ENCODE measurements around the gene TMX2. TPM values are rescaled to one million over a fixed set of nuclear protein-coding genes. Genes with fewer than 3 reads are reported as not detected.

TMX2 gene
- total RNA-seq, 1 donor: 47.8 TPM

GRCh38 chr11:57742087-57742452 is 29.7 kb downstream of the TMX2 start:
- Histone ChIP-seq H3K4me3 (ENCODE audit: insufficient read depth, low read length) (peak overlapping the region; percentile 98), H3K36me3 (ENCODE audit: insufficient read depth, low read length) (peaks cover 49% of the 10 kb centered on the region), H4K20me1 (ENCODE audit: insufficient read depth, low read length) (peaks cover 9% of the 10 kb centered on the region), H3K9me3 (ENCODE audit: low read depth, low read length) (no peaks in the 10 kb centered on the region), H2AFZ (ENCODE audit: low read length) (peak overlapping the region; percentile 93), H3K27ac (ENCODE audit: low read depth, low read length) (peak overlapping the region; percentile 93), H3K4me1 (ENCODE audit: insufficient read depth, low read length) (peaks cover 10% of the 10 kb centered on the region), H3K4me2 (ENCODE audit: insufficient read depth, low read length) (peak overlapping the region; percentile 96), H3K27me3 (ENCODE audit: insufficient read depth, low read length) (no peaks in the 10 kb centered on the region), H3K79me2 (ENCODE audit: insufficient read depth, low read length) (peaks cover 38% of the 10 kb centered on the region)
- no peak for TF ChIP-seq CTCF (IDR thresholded peaks at IDR 0.05; ENCODE audit: extremely low read depth, low read depth, low read length)
- no peak for DNase-seq (ENCODE audit: insufficient read length, low spot score, missing footprints)

- H4K20me1 ChIP-seq (ENCODE audit: insufficient read depth, low read length): peaks cover 9% of the 10 kb centered on the region
- DNase-seq (ENCODE audit: insufficient read length, low spot score, missing footprints): no peak
- no peak overlapping the region for H3K27ac ChIP-seq (ENCODE audit: low read depth, low read length)
- no peaks in the 10 kb centered on the region for H3K27me3 ChIP-seq (ENCODE audit: insufficient read depth, low read length)
- peaks cover 10% of the 10 kb centered on the region for H3K4me1 ChIP-seq (ENCODE audit: insufficient read depth, low read length)
- H3K4me2 ChIP-seq (ENCODE audit: insufficient read depth, low read length): no peak overlapping the region
- H3K79me2 ChIP-seq (ENCODE audit: insufficient read depth, low read length): peaks cover 33% of the 10 kb centered on the region
- TF ChIP-seq CTCF (IDR thresholded peaks at IDR 0.05; ENCODE audit: extremely low read depth, low read depth, low read length): no peak
- no peak overlapping the region for H3K4me3 ChIP-seq (ENCODE audit: insufficient read depth, low read length)
- H3K36me3 ChIP-seq (ENCODE audit: insufficient read depth, low read length): peaks cover 33% of the 10 kb centered on the region
- no peak overlapping the region for H2AFZ ChIP-seq (ENCODE audit: low read length)
- no peaks in the 10 kb centered on the region for H3K9me3 ChIP-seq (ENCODE audit: low read depth, low read length)
Measured at GRCh38 chr11:57744357-57744756, 32.0 kb downstream of the TMX2 start.

GRCh38 chr11:57745206-57745605 is 32.8 kb downstream of the TMX2 start:
- Histone ChIP-seq H3K4me1 (ENCODE audit: insufficient read depth, low read length) (peaks cover 10% of the 10 kb centered on the region), H2AFZ (ENCODE audit: low read length) (no peak overlapping the region), H3K79me2 (ENCODE audit: insufficient read depth, low read length) (peaks cover 33% of the 10 kb centered on the region), H3K9me3 (ENCODE audit: low read depth, low read length) (no peaks in the 10 kb centered on the region), H3K4me2 (ENCODE audit: insufficient read depth, low read length) (no peak overlapping the region), H3K36me3 (ENCODE audit: insufficient read depth, low read length) (peaks cover 33% of the 10 kb centered on the region), H3K27me3 (ENCODE audit: insufficient read depth, low read length) (no peaks in the 10 kb centered on the region), H4K20me1 (ENCODE audit: insufficient read depth, low read length) (peaks cover 9% of the 10 kb centered on the region), H3K27ac (ENCODE audit: low read depth, low read length) (no peak overlapping the region), H3K4me3 (ENCODE audit: insufficient read depth, low read length) (no peak overlapping the region)
- DNase-seq (ENCODE audit: insufficient read length, low spot score, missing footprints): no peak
- TF ChIP-seq CTCF (IDR thresholded peaks at IDR 0.05; ENCODE audit: extremely low read depth, low read depth, low read length): no peak

- H3K27me3 ChIP-seq (ENCODE audit: insufficient read depth, low read length): no peaks in the 10 kb centered on the region
- DNase-seq (ENCODE audit: insufficient read length, low spot score, missing footprints): no peak
- no peak overlapping the region for H3K27ac ChIP-seq (ENCODE audit: low read depth, low read length)
- H4K20me1 ChIP-seq (ENCODE audit: insufficient read depth, low read length): peaks cover 9% of the 10 kb centered on the region
- peaks cover 27% of the 10 kb centered on the region for H3K79me2 ChIP-seq (ENCODE audit: insufficient read depth, low read length)
- no peak overlapping the region for H3K4me3 ChIP-seq (ENCODE audit: insufficient read depth, low read length)
- no peaks in the 10 kb centered on the region for H3K9me3 ChIP-seq (ENCODE audit: low read depth, low read length)
- H3K4me1 ChIP-seq (ENCODE audit: insufficient read depth, low read length): peaks cover 10% of the 10 kb centered on the region
- H3K36me3 ChIP-seq (ENCODE audit: insufficient read depth, low read length): peaks cover 33% of the 10 kb centered on the region
- no peak overlapping the region for H3K4me2 ChIP-seq (ENCODE audit: insufficient read depth, low read length)
- no peak overlapping the region for H2AFZ ChIP-seq (ENCODE audit: low read length)
- TF ChIP-seq CTCF (IDR thresholded peaks at IDR 0.05; ENCODE audit: extremely low read depth, low read depth, low read length): no peak
Measured at GRCh38 chr11:57746920-57747319, 34.5 kb downstream of the TMX2 start.
